HG02852 (cell line): ENCODE measurements around the gene TFEB.

Source experiments
- ATAC-seq: cut with Tn5 transposase; IDR thresholded peaks from one replicate; pipeline ENCODE4 v1.9.1; 2021; ENCODE audit warnings: mild to moderate bottlenecking, moderate library complexity; ENCODE audit not compliant: unreplicated experiment

TFEB gene

DNA sequence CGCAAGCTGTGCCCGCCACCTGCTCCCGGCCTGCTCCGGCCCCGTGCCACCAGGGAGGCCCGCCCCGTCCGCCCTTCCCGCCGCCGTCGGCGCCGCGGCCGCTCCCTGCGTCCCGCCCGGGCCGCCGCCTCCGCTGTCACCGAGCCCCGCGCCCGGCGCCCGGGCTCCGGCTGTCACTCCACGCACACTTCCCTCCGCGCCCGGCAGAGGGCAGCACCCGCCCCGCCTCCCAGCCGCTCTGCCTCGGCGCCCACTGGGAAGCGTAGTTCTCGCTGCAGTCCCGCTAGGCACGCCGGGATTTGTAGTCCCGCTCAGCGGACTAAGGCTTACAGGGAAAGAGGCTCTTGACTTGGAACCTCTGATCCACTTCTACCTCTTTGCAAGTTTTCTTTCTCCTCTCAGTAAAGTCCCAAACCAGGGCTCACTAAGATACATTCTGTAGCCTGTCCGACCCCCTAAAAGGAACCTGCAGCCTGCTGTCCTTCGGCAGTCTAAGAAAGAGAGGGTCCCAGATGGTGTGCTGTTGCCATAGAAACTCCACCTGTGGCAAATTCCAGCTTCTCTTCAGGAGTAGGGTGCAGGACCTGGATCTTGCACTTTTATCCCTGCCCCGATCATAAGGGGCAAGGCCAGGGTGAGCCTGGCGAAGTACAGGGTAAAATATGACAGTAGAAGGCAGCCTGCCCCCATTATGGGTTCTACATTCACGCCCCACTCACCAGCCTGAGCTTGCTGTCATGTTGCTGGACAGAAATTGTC is at the start of gene TFEB:
TSS of gene TFEB (minus strand) at position 182 of the 759 bp plus-strand sequence. CDS start 44,395 bp downstream, outside the sequence.
- peak; percentile 41 for ATAC-seq

DNA sequence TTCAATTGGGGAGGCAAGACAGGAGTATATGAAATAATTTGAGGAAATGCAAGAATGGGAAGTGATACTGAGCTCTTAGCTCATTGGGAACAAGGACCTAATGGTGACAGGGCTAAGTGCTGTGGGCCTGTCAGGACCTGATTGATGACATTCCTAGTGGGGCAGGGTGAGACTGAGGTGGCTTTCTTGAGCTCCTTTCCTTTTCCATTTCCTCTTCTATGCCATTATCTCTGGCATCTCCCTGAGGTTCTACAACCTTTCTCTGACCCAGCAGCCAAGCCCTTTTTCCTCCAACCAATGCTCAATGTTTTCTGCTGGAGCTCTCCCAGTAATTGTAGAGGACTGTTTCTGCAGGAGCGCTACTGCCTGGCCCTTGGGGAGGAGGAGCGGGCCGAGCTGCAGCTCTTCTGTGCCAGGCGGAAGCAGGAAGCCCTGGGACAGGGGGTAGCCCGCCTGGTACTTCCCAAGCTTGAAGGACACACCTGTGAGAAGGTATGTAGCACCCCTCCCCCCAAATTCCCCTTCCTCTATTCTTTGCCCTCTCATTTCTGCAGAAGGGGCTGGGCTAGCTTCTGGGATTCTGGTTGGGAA is 49.3 kb upstream of the TFEB start:
- no peak for ATAC-seq

DNA sequence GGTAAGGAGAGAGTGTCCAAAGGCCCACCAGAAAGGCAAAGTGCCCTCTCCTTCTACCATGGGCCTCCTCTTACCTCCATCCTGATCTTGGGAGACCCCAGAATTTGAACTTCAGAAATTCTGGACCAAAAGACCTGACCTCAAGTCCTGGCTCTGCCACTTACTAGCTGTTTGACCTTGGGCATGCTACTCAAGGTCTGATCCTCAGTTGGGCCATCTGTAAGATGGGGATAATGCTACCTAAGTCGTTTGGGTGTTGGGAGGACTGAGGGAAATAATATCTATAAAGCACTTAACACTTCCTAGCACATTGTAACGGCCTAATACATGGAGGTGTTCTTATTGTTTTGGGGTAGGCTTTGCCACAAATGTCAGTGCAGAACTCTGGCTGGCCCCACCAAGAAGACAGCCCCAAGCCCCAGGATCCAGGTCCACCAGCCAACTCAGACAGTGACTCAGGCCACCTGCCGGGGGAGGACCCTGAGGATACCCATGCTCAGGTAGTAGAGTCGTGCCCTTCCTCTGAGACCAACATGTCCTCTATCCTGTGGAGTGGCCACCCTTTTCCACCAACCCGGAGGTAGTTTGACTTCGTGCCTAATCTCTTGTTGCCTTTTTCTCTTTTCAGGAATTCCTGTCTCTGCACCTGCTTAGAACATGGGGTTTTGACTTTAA is 47.8 kb upstream of the TFEB start:
- ATAC-seq, result no peak

DNA sequence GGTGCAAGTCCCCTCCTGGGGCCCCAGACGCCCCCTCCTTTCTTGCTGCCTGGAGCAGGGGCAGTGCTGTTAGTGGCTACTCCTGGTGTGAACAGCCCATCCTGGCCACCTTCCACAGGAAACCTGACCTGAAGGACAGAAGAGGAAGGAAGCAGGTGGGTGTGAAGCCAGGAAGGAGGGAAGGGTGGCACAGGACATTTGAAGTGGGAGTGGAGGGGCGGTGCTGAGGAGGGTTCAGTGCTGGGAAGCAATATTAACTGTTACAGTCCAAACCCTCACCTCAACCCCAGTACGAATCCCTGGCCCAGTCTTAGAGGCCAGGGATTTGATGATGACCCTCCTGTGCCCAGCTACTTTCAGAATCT is 45.9 kb upstream of the TFEB start:
- no peak for ATAC-seq

DNA sequence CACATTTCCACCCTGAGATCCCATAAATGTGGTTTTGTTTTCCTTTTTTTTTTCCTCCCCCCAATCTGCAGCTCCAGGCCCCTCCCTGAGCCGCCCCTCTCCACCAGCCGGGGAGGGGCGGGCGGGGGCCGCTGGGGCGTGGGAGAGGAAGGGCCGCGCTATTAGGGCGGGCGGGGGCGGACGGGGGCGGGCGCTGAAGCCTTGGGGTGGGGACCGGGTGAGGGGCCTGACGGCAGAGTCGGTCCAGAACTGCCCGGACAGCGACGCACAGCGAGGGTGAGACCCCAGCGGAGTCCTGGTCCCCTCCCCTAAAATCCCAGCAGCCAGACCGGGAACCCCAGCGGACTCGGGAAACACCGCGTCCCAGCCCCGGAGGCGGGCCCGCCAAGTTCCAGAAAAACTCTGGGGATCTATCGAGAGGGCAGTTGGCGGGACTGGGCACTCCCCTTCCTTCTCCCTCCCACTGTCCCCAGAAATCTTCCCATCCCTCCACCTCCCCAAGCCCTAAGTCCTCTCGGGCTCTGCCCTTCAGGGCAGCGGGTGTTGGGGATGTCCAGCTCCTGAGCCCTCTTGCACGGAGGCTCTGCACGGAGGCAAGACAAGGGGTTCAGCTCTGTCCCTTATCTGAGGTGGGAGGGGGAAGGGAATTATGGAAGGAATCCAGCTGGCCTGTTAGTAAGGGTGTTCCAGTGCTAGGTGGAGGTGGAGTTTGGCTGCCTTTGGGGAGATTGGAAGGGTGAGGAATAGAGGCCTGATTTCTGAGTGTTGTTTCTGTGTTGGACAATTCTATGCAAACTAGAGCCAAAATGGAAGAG is 45.4 kb upstream of the TFEB start, which contains the start of gene PRICKLE4:
TSS of gene PRICKLE4 (plus strand) at position 232 of the 815 bp plus-strand sequence. CDS start 2,692 bp downstream, outside the sequence.
- ATAC-seq, result no peak

DNA sequence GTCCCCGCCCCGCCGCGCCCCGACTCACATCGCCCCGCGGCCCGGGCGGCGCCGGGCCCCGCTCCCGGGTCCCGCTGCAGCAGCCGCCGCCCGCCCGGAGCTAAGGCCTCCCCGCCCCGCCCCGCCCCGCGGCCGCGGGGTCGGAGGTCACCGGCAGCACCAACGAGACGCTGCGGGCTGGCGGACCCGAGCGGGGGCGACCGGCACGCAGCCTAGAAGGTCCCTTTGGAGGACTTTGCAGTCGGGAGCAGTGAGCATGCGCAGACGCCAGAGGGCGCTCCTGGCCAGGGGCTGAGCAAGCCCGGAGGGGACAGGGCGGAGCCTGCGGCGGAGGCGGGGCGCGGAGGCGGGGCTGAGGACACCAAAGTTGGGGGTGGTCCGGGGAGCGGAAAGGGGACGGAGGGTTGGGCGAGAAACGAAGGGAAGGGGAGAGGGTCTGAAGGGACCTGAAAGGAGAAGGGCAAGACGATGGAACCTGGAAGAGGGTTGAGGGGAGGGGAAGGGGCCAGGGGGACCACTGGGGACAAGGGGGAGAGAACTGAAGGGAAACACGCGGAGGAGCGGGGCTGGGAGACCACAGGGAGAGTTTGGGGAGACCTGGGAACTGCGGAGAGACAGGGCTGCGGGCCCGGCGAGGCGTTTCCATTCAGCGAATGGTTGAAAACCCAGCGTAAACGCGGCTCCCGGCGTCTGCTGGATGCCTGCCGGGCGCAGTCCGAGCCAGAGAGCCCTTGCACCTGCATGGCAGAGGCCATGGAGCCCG is 44.6 kb upstream of the TFEB start, which contains the start of gene FRS3:
TSS of gene FRS3 (minus strand) at position 113 of the 763 bp plus-strand sequence. CDS start 2,913 bp downstream, outside the sequence.
- peak; percentile 97 for ATAC-seq

DNA sequence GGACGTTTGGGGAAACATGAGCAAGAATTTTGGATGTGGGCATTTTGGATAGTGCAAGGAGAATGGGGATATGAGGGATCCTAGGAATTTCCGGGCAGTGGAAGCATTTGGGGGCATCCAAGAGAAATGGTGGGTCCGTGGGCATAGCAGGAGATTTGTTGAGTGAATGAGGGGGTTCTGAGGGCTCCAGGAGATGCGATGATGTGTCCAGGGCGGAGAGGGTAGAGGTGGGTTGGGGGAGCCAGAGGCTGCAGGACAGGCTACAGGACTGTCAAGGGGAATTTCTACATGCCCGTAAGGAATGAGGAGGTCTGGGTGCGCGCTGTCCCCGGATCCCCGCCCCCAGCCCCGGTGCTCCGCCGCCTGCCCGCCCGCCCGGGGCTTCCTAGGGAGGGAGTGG is 43.9 kb upstream of the TFEB start:
- ATAC-seq, result no peak

DNA sequence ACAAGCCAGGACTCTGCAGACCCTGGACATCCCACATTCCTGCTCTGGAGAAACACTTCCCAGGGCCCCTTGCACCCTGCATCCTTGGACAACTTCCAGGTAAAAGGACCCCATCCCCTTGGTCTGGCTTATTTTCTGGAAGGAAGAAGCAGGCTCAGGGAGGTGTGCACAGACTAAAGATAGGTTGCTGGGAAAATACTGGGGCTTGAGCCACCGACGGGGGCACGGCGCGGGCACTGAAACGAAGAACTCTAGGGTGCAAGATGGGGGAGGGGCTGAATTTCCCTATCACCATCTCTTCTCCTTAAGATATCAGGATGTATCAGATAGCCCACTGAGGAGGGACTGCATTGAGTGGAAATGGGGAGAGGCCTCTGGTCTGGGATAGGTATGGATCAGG is 43.5 kb upstream of the TFEB start:
- ATAC-seq, result no peak

DNA sequence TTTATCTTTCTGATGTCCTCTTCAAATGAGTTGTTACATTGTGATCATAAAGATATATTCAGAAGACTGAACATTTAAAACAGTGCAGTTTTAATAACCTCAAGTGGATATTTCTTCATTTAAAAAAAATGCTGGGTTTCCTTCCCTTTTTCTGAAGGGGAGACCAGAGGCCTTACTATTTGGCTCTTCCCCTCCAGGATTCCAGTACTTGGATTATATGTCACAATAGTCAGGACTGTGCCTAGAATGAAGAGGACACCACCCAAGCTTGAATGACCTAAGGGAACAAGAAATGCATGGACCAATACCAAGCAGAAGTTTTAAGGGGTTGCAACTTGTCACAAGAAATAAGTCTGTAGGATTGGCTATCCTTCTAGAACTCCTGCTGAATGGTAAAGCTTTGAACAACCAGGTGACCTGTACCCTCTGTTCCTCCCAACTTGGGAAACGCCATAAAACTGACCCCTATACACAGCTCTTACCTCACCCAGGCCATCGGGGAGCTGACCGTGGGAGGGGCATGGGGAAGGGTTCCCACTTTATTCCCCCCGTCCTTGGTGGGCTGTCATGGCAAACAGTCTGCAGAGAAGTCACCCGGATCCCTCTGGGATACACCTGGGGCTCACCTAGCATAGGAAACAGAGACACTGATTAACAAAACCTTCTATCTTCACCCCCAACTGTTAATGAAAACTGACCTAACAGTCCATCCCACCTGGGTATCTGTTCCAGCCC is 42.3 kb upstream of the TFEB start:
- ATAC-seq, result no peak

DNA sequence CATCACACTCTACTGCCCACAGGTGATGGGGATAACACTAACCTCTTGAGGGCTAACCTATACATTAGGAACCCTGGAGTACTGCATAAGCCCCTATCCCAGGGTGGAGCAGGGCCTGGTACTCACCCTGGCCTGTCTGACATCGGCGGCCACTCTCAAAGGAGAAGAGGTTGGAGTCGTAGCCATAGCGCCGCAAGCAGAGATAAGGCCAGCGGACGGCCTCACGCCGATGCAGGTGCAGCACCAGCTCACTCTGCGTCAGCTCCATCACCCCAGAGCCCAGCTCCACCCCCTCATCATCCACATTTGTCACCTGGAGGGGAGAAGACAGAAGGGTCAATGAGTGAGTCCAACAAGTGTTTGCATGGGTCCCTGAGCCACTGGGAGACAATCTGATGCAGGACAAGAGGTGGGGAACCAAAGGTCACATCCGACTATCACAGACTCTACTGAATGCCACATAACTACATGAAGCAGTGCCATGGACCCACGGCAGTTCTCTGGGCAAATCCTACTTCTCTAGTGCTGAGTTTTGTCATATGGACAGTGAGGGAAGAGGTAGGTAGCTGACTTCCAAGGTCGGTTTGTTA is 40.0 kb upstream of the TFEB start:
- ATAC-seq, result no peak

DNA sequence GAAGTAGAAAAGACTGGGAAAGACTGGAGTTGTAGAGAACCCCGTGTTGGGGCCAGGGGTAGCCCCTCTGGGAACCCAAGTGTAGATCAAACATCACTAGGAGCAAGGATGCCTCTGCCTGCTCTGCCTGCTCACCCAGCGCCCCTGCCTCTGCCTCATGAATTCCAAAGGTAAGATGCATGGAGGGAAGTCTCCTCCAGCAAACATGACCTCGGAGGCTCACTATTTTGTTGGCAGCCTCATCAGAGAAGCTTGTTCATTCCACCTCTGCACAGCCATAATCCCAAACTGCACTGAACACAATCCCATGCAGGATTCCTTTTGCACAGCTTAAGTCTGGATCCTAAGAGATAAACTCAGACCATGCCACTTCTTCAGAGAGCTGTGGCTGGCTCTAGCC is 39.4 kb upstream of the TFEB start:
- no peak for ATAC-seq

DNA sequence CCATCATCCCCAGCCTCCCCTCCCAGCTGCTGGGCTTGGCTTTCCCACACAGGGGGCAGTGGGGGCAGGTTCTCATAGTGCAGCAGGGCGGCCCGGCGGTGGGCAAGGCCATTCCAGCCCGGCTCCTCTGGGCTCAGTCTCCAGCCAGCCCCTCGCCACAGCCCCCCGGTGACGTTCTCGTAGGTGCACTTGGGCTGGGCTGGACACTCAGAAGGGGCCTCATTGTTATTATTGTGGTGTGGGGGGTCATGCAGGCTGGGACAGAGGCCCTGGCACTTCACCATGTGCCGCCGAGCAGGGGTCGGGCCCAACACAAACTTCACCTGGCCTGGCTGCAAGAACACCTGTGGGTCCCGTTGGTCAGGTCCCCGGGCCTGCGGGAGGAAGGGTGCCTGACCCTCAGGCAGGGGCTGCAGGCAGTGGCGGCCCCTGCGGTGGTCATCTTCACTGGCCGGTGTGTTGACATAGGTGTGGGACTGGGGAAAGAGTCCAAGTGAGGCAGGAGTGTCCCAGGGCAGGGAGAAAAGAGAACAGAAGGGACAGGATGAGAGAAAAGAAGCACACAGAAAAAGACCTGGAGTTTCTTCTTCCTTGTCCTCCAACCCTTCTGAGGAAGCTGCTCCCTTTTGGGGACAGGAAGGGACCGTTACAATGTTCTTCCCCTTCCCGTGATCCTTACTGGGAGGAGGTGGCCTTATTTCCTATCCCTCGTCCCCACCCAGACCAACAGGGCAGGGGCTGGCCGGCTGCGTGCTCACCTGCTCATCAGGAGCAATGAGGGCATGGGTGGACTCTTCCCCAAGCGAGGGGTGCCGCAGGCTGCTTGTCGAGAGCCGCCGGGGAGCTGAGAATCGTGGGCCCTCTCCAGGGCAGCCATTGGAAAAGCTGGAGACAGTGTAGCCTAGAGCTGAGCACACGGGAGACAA is 35.9 kb upstream of the TFEB start:
- ATAC-seq, result no peak

DNA sequence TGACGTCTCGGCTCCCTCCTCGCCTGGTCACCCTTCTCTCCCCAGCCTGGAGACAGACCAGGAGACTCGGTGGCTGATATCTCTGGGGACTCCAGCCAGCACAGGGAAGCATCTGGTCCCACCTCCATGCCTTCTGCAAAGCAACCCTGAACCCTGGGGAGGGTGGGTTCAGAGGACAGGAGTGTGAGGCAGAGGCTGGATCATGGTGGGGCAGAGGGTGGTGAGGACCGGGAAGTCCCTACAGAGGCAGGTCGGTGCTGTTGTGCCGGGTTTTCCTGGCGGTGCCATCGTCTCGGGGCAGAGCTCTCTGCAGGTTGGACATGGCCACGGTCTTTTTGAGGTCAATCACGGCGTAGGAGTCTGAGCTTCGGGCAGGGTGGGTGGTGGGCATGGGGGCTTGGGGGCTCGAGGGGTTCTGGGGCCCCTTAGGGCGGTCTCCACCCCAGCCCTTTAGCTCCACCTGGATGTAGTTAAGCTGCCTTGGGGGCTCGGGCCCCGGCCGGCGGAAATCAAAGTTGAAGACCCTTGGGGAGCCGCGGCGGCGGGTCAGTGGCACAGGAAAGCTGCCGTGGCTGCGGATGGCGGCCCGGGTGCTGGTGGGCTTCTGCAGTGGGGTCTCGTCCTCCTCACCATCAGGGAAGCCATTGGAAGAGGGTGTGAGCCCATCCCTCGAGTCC is 35.1 kb upstream of the TFEB start:
- no peak for ATAC-seq

DNA sequence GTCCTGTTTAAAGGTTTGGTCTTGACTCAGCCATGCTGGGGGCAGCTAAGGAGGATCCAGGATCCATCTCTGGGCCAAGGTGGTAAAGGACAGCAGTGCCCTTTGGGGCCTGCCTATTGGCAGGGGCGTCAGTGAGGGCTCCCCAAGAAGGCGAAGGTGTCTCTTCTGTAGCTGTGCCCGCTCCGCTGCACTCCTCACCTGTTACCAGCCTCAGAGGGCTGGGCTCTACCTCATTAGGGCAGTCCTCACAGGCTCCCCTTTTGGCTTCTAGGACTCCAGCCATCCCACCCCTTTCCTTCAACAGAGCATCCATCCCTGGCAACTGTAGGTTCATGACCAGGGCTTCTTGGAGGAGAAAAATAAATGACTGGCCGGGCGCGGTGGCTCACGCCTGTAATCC is 34.0 kb upstream of the TFEB start:
- ATAC-seq, result no peak

DNA sequence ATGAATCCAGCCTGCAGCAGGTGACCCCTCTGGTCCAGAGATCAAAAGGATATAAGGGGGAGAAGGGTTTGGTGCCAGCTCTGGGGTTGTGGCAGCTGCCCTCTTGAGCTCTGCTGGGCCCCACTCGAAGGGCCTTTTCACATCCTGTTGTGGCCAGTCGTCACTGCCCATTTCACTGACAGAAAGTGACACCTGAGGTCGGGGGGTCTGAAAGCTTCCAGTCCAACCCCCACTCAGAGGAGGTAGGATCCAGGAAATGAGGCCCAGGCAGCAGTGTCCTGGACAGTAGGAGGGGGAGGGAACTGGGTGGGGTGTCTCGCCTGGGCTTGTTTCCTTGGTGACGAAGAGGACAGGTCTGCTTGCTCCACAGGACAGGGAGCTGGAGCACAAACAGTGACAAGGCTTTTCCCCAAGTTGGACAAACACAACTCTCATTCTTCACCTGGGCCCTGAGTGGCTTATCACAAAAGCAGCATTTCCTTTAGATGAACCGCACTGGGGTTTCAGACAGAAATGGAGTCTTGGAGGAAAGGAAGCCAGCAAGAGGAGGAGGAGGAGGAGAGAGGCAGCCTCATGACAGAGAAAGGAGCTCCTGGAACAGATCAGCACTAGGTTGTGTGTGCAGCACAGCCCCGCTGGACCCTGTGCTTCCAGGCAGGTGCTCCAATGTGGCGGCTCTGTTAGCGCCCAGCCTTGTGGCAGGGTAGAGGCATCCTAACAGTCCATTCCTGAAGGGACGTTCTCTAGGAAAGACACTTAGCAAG is 33.3 kb upstream of the TFEB start:
- no peak for ATAC-seq

DNA sequence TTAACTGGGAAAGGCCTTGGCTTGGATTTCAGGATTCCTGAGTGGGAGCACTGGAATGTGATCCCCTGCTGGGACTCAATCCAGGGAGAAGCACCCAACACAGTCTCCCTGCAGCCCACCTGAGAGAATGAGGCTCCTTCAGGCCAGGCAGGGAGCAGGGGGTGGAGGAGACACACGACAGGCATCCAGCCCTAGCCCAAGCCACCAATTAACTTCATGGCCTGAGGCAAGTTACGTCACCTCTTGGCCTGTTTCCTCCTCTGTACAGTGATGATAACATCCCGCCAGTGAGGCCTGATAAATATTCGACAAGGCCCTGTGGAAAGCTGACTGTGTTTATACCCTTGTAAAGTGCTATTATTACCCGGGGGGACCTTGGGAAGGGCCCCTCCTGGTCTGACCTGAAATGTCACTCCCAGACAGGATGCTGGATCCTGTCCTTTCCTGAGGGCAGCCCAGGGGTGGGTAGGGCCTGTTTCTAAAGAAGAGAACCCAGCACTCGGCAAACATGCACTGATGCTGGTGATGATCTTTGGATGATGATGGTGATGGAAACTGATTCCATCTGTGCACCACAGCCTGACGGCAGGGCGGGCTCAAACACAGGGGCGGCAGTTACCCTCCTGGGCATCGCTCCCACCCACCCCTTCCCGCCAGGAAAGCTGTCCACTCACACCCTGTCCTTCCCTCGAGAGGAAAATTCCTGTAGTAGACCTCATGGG is 31.9 kb upstream of the TFEB start:
- ATAC-seq, result no peak
